Astrocyte (in vitro differentiated cells and primary cell): ENCODE measurements around the gene ZNF223. TPM values are rescaled to one million over a fixed set of nuclear protein-coding genes. Genes with fewer than 3 reads are reported as not detected.

Source experiments
- DNase-seq: peaks from one replicate; pipeline ENCODE4 v3.0.0-alpha.2; 2010; ENCODE audit warnings: low read depth
- FAIRE-seq: peaks from 2 replicates; lab custom pipeline; 2011; peaks lifted over from hg19 to GRCh38; lab: Jason Lieb, UNC
- H2AFZ ChIP-seq: 2 replicates; pipeline ENCODE4 v1.6.0; 2012; ENCODE audit warnings: low read depth, low read length, inconsistent platforms
- H3K27ac ChIP-seq: 2 replicates; pipeline ENCODE4 v1.5.1; 2011; ENCODE audit warnings: low read depth, low read length, inconsistent platforms
- H3K27me3 ChIP-seq: 2 replicates; pipeline ENCODE4 v1.6.0; 2011; ENCODE audit warnings: low read length, inconsistent platforms; ENCODE audit not compliant: insufficient read depth
- H3K36me3 ChIP-seq: 2 replicates; pipeline ENCODE4 v1.5.1; 2011; ENCODE audit warnings: low read length, inconsistent platforms; ENCODE audit not compliant: insufficient read depth
- H3K4me1 ChIP-seq: 2 replicates; pipeline ENCODE4 v1.5.1; 2011; ENCODE audit warnings: low read length, inconsistent platforms; ENCODE audit not compliant: insufficient read depth
- H3K4me2 ChIP-seq: 2 replicates; pipeline ENCODE4 v1.6.0; 2012; ENCODE audit warnings: low read length, inconsistent platforms
- H3K4me3 ChIP-seq: 2 replicates; pipeline ENCODE4 v1.5.1; 2011; ENCODE audit warnings: low read depth, mild to moderate bottlenecking, low read length, inconsistent platforms; ENCODE audit not compliant: insufficient read depth
- H3K79me2 ChIP-seq: 2 replicates; pipeline ENCODE4 v1.6.0; 2012; ENCODE audit warnings: mild to moderate bottlenecking, low read length, inconsistent platforms; ENCODE audit not compliant: insufficient read depth
- H3K9ac ChIP-seq: 2 replicates; pipeline ENCODE4 v1.6.0; 2012; ENCODE audit warnings: mild to moderate bottlenecking, low read length, inconsistent platforms
- H3K9me3 ChIP-seq: 2 replicates; pipeline ENCODE4 v1.5.1; 2012; ENCODE audit warnings: low read depth, mild to moderate bottlenecking, low read length, inconsistent platforms; ENCODE audit not compliant: insufficient read depth
- H4K20me1 ChIP-seq: 2 replicates; pipeline ENCODE4 v1.6.0; 2012; ENCODE audit warnings: low read length, inconsistent platforms; ENCODE audit not compliant: insufficient read depth
- H3K27ac Mint-ChIP-seq: one replicate; pipeline ENCODE4 v1.8.0; 2021; ENCODE audit warnings: mild to moderate bottlenecking, mixed read lengths; ENCODE audit not compliant: unreplicated experiment
- H3K27me3 Mint-ChIP-seq: one replicate; pipeline ENCODE4 v1.8.0; 2021; ENCODE audit warnings: low read depth, mixed read lengths; ENCODE audit not compliant: unreplicated experiment
- H3K36me3 Mint-ChIP-seq: one replicate; pipeline ENCODE4 v1.8.0; 2021; ENCODE audit warnings: low read depth, mixed read lengths; ENCODE audit not compliant: unreplicated experiment
- H3K4me1 Mint-ChIP-seq: one replicate; pipeline ENCODE4 v1.8.0; 2021; ENCODE audit warnings: low read depth, mixed read lengths; ENCODE audit not compliant: unreplicated experiment
- H3K4me3 Mint-ChIP-seq: one replicate; pipeline ENCODE4 v1.8.0; 2021; ENCODE audit warnings: mild to moderate bottlenecking, moderate library complexity, mixed read lengths; ENCODE audit not compliant: unreplicated experiment
- H3K9me3 Mint-ChIP-seq: one replicate; pipeline ENCODE4 v1.8.0; 2021; ENCODE audit warnings: mild to moderate bottlenecking, mixed read lengths; ENCODE audit not compliant: unreplicated experiment
- EZH2 ChIP-seq: IDR thresholded peaks from 2 replicates; pipeline ENCODE4 v1.6.1; 2012; ENCODE audit warnings: mild to moderate bottlenecking, low read length, inconsistent platforms; ENCODE audit not compliant: insufficient read depth
- total RNA-seq: library from RNA; stranded (reverse); gene quantifications from 2 replicates; pipeline ENCODE4 v1.2.1, GENCODE V29; 2021
- TF ChIP-seq, protein P1 (sequence below): IDR thresholded peaks from 2 replicates; pipeline ENCODE4 v1.5.1; 2011; ENCODE audit warnings: low read depth, mild to moderate bottlenecking, inconsistent platforms, low read length, moderate library complexity; ENCODE audit not compliant: insufficient read depth

ZNF223 gene
- total RNA-seq, 1 donor from 2014 or later: 4.1 TPM

DNA sequence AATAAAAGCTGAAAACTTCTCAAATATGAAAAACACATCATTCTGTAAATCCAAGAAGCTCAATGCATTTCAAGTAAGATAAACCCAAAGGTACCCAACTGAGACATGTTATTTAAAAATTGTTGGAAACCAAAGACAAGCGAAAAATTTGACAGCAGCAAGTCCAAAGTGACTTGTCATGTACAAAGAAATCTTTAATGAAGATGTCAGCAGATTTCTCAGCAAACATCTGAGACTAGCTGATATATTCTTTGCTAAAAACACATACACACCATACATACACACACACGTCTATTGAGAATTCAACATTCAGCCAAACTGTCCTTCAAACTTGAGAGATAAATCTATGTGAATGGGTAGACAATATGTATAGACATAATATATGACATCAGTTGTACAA lies 32.3 kb upstream of the ZNF223 start:
- no peak overlapping the region for H3K4me3 Mint-ChIP-seq

GRCh38 chr19:44021221-44021620 lies 30.6 kb upstream of the ZNF223 start:
- Histone ChIP-seq H3K36me3 (no peaks in the 10 kb centered on the region), H3K9ac (no peak overlapping the region), H2AFZ (no peak overlapping the region), H3K79me2 (peaks cover 9% of the 10 kb centered on the region), H3K27me3 (peaks cover 2% of the 10 kb centered on the region), H3K4me2 (no peak overlapping the region), H3K4me3 (no peak overlapping the region), H3K4me1 (peaks cover 4% of the 10 kb centered on the region), H3K27ac (no peak overlapping the region), H4K20me1 (no peaks in the 10 kb centered on the region), H3K9me3 (no peaks in the 10 kb centered on the region)
- peaks cover 2% of the 10 kb centered on the region for H3K36me3 Mint-ChIP-seq
- H3K9me3 Mint-ChIP-seq: peaks cover 5% of the 10 kb centered on the region
- FAIRE-seq (no peak), DNase-seq (no peak)
- no peak overlapping the region for H3K27ac Mint-ChIP-seq
- H3K4me3 Mint-ChIP-seq: no peak overlapping the region
- H3K4me1 Mint-ChIP-seq: peaks cover 3% of the 10 kb centered on the region
- peaks cover 22% of the 10 kb centered on the region for H3K27me3 Mint-ChIP-seq
- TF ChIP-seq, protein P1, sequence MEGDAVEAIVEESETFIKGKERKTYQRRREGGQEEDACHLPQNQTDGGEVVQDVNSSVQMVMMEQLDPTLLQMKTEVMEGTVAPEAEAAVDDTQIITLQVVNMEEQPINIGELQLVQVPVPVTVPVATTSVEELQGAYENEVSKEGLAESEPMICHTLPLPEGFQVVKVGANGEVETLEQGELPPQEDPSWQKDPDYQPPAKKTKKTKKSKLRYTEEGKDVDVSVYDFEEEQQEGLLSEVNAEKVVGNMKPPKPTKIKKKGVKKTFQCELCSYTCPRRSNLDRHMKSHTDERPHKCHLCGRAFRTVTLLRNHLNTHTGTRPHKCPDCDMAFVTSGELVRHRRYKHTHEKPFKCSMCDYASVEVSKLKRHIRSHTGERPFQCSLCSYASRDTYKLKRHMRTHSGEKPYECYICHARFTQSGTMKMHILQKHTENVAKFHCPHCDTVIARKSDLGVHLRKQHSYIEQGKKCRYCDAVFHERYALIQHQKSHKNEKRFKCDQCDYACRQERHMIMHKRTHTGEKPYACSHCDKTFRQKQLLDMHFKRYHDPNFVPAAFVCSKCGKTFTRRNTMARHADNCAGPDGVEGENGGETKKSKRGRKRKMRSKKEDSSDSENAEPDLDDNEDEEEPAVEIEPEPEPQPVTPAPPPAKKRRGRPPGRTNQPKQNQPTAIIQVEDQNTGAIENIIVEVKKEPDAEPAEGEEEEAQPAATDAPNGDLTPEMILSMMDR: no peak
- no peak for TF ChIP-seq EZH2

More for the DNA sequence above, 32.3 kb upstream of the ZNF223 start:
- no peak overlapping the region for H3K4me2 ChIP-seq
- DNase-seq (no peak), FAIRE-seq (no peak)
- no peak overlapping the region for H3K9ac ChIP-seq
- H3K27ac ChIP-seq: no peak overlapping the region
- H3K9me3 Mint-ChIP-seq: peaks cover 10% of the 10 kb centered on the region
- no peaks in the 10 kb centered on the region for H3K9me3 ChIP-seq
- H3K4me3 ChIP-seq: no peak overlapping the region
- no peak overlapping the region for H2AFZ ChIP-seq
- no peaks in the 10 kb centered on the region for H4K20me1 ChIP-seq
- no peaks in the 10 kb centered on the region for H3K79me2 ChIP-seq
- TF ChIP-seq, protein P1: no peak
- no peak for TF ChIP-seq EZH2
- no peaks in the 10 kb centered on the region for H3K4me1 ChIP-seq
- H3K27me3 Mint-ChIP-seq: peaks cover 22% of the 10 kb centered on the region
- no peaks in the 10 kb centered on the region for H3K36me3 ChIP-seq
- H3K27ac Mint-ChIP-seq: no peak overlapping the region
- peaks cover 2% of the 10 kb centered on the region for H3K27me3 ChIP-seq
- H3K4me1 Mint-ChIP-seq: no peaks in the 10 kb centered on the region
- no peaks in the 10 kb centered on the region for H3K36me3 Mint-ChIP-seq

GRCh38 chr19:44024900-44025216 lies 27.0 kb upstream of the ZNF223 start:
- DNase-seq: no peak
- H3K27ac Mint-ChIP-seq: peak overlapping the region; percentile 94
- H3K9me3 Mint-ChIP-seq: peaks cover 8% of the 10 kb centered on the region
- Histone ChIP-seq H3K9ac (peak overlapping the region; percentile 84), H3K79me2 (peaks cover 9% of the 10 kb centered on the region), H2AFZ (peak overlapping the region; percentile 92), H3K4me3 (peak overlapping the region; percentile 86), H3K9me3 (peaks cover 3% of the 10 kb centered on the region), H3K4me2 (peak overlapping the region; percentile 86), H3K27ac (peak overlapping the region; percentile 54), H4K20me1 (no peaks in the 10 kb centered on the region), H3K36me3 (peaks cover 27% of the 10 kb centered on the region), H3K4me1 (peaks cover 4% of the 10 kb centered on the region), H3K27me3 (peaks cover 2% of the 10 kb centered on the region)
- peaks cover 23% of the 10 kb centered on the region for H3K36me3 Mint-ChIP-seq
- TF ChIP-seq EZH2: no peak
- TF ChIP-seq, protein P1: no peak
- peaks cover 3% of the 10 kb centered on the region for H3K4me1 Mint-ChIP-seq
- H3K27me3 Mint-ChIP-seq: peaks cover 16% of the 10 kb centered on the region
- peak; percentile 95 for FAIRE-seq
- peak overlapping the region; percentile 99 for H3K4me3 Mint-ChIP-seq
